LNCaP clone FGC (cell line): Measurements from ENCODE around the gene STAU1.
"Not testable (repeated sequence)": the region's sequence is repeated elsewhere in the genome, so short reads cannot be mapped to it uniquely, and the experiment has no call there.

Experiments
- DNase-seq: peaks from one replicate; pipeline ENCODE4 v3.0.0-alpha.2; 2011; ENCODE audit warnings: low read depth
- H3K4me3 ChIP-seq: 2 replicates; pipeline ENCODE4 v1.5.1; 2011; ENCODE audit warnings: mild to moderate bottlenecking, low read depth, low read length, control low read depth
- CTCF ChIP-seq: IDR thresholded peaks from 2 replicates; pipeline ENCODE4 v1.5.1; 2012; ENCODE audit warnings: mild to moderate bottlenecking; ENCODE audit not compliant: control insufficient read depth, insufficient read depth; ENCODE audit errors: extremely low read depth

The STAU1 gene

GRCh38 chr20:49219091-49219923 is 31.2 kb upstream of the STAU1 start, which contains the start of gene DDX27:
Gene DDX27 (plus strand): TSS chr20:49219416. CDS start chr20:49219449, 33 bp downstream.
- H3K4me3 ChIP-seq, result peak within 1 kb of the TSS; percentile 100
- TF ChIP-seq CTCF, result no peak
- peak; percentile 96 for DNase-seq

GRCh38 chr20:49218739-49219090 is 30.6 kb upstream of the STAU1 start:
- not testable (repeated sequence) for DNase-seq
- H3K4me3 ChIP-seq, result peak overlapping the region; percentile 100; the same call in 1 of the 2 replicates

GRCh38 chr20:49216991-49217578 is 29.0 kb upstream of the STAU1 start:
- H3K4me3 ChIP-seq, result no peak overlapping the region
- DNase-seq, result peak; percentile 73
- peak; percentile 92 for TF ChIP-seq CTCF

- DNase-seq, result no peak
- no peak for TF ChIP-seq CTCF
- no peak overlapping the region for H3K4me3 ChIP-seq
These were observed 27.1 kb upstream of the STAU1 start for GRCh38 chr20:49215232-49215631.

GRCh38 chr20:49214571-49214970 is 26.4 kb upstream of the STAU1 start:
- DNase-seq, result no peak
- H3K4me3 ChIP-seq, result no peak overlapping the region
- no peak for TF ChIP-seq CTCF

- no peak overlapping the region for H3K4me3 ChIP-seq
- TF ChIP-seq CTCF, result no peak
- no peak for DNase-seq
These were observed 22.6 kb upstream of the STAU1 start for GRCh38 chr20:49210757-49211110.

- peak; percentile 54 for DNase-seq
- no peak for TF ChIP-seq CTCF
- H3K4me3 ChIP-seq, result no peak overlapping the region
These were observed 22.1 kb upstream of the STAU1 start for GRCh38 chr20:49210101-49210756.
